Epidermal melanocyte (primary cell): ENCODE results near the gene KMT2D.

Experiments
- DNase-seq: peaks from one replicate; pipeline ENCODE4 v3.0.0; 2011; ENCODE audit warnings: low spot score; ENCODE audit not compliant: insufficient read length

KMT2D gene

GRCh38 chr12:49020441-49020840 lies 40.2 kb downstream of the KMT2D start:
- no peak for DNase-seq

DNA sequence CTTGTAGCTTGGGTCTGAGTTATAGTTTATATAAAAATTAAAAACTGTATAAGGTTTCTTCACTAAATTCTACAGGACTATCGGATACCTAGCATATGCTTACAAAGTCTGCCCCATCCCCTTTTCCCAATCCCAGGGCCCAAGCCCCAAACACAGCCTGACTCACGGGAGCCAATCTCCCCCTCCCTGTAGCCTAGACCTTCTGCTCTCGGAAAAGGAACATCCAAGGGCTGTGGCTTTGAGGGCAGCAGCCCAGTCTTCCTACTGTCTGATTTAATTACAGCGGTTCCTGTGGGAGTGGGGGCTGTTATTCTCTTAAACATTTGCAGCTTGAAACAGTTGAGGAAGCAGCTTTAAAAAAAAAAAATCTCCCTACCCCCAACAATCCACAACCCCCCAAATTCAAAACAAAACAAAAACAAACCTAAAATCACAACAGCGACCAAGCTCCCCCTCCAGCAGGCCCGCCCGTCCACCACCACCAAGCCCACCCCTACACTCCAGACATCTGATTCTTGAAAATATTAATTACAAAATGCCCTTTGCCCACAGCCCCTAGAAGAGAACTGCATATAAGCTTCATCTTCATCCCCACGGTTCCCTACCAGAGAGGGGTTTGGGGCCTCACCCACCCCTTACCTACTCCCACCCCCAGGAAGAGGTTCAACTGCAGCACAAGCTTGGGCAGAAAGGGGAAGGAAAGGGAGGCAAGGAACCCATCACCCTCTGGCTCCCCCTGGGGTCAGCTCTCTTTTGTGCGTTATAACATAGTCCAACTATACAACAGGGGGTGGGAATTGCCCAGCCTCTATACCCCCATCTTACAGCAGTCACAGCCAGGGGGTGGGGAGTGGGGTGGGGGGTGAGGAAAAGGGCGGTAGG lies 40.9 kb downstream of the KMT2D start:
- DNase-seq = no peak

GRCh38 chr12:49019120-49019430 lies 41.5 kb downstream of the KMT2D start:
- no peak for DNase-seq

GRCh38 chr12:49018261-49019119 lies 42.1 kb downstream of the KMT2D start, which contains the start of gene PRKAG1:
PRKAG1 (minus strand) TSS chr12:49018776; CDS start chr12:49018740, 36 bp downstream.
- peak; percentile 96 for DNase-seq

DNA sequence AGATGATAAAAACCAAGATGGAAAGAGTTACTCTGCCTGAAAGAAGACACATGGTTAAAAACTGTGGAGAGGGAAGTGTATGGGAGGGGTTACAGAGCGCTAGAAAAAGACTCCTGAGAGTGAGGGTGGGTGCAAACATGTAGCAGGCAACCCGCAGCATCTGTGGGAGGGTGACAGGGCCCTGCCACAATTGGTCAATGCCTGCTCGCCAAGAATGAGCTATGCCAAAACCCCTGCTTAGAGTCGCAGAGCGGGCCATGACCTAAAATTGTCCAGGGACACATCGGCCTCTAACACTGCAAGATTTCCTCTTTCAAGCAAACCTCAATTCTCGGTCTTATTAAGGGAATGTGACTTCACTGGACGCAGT lies 42.7 kb downstream of the KMT2D start:
- DNase-seq = no peak

GRCh38 chr12:49015196-49015595 lies 45.4 kb downstream of the KMT2D start:
- no peak for DNase-seq

DNA sequence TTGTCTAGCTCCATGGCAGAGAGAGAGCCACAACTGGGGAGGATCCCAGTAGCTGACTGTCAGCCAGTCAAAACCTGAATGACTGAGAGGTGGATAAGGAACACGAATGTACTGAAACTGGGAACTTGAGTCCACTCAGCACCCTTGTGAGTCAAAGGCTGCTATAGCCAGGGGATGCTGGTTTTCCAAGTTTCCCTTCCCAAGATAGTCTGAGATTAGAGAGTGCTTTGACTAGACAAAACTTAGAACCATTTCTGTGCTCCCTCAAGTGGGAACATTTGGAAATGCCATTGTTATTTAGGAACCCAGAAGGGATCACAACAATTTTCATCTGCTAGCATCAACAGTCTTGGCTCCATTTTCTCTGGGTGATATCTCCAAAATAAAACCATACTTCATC lies 46.0 kb downstream of the KMT2D start:
- DNase-seq = peak; percentile 14

DNA sequence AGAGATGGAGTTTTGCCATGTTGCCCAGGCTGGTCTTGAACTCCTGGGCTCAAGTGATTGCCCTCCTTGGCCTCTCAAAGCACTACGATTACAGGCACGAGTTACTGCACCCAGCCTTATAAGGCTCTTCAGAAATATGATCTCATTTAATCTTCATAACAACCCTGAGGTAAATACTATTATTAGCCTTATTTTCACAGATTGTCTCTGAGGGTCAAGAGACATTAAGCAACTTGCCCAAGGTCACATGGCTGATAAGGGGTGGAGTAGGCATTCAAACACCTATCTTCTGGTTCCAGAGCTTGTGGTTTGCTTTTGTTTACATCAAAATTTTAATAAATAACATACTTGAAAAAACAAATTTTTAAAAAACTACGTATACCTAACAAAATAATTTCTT lies 47.2 kb downstream of the KMT2D start:
- no peak for DNase-seq

- DNase-seq = no peak
Measured at GRCh38 chr12:49012739-49013138, 47.9 kb downstream of the KMT2D start.
